Measurements from ENCODE around the gene C9orf152. TPM values are rescaled to one million over a fixed set of nuclear protein-coding genes. Genes with fewer than 3 reads are reported as not detected.
A peak's percentile ranks its signal among the peaks of the same experiment; 100 is the strongest.

C9orf152 gene
- total and polyA plus RNA-seq, 2 of the 13 experiments (the other 11 are each of a cell fraction or from before 2014, with no cell fraction given) = 0.24 to 0.48 TPM

- peak; percentile 66 for TF ChIP-seq SOX13 (IDR thresholded peaks at IDR 0.05)
- TF ChIP-seq SOX13 (CRISPR knock-in tag; conservative IDR thresholded peaks at IDR 0.05 in 1 of 2, IDR thresholded peaks at IDR 0.05 in 1 of 2) = peak in 1 of 2 experiments; percentile 95; a peak in 2 of 4 replicates
- TF ChIP-seq, protein P1, sequence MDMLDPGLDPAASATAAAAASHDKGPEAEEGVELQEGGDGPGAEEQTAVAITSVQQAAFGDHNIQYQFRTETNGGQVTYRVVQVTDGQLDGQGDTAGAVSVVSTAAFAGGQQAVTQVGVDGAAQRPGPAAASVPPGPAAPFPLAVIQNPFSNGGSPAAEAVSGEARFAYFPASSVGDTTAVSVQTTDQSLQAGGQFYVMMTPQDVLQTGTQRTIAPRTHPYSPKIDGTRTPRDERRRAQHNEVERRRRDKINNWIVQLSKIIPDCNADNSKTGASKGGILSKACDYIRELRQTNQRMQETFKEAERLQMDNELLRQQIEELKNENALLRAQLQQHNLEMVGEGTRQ (IDR thresholded peaks at IDR 0.05; ENCODE audit: low read depth, low read length) = no peak
- TF ChIP-seq, protein P1 (CRISPR knock-in tag; IDR thresholded peaks at IDR 0.05; ENCODE audit: borderline replicate concordance) = no peak
- TF ChIP-seq CREB1 (IDR thresholded peaks at IDR 0.05) = no peak
- TF ChIP-seq CREB1 (CRISPR knock-in tag; IDR thresholded peaks at IDR 0.05) = 0 out of 2 replicates have a peak, but pooled peaks have one; percentile 19
- TF ChIP-seq, protein P2, sequence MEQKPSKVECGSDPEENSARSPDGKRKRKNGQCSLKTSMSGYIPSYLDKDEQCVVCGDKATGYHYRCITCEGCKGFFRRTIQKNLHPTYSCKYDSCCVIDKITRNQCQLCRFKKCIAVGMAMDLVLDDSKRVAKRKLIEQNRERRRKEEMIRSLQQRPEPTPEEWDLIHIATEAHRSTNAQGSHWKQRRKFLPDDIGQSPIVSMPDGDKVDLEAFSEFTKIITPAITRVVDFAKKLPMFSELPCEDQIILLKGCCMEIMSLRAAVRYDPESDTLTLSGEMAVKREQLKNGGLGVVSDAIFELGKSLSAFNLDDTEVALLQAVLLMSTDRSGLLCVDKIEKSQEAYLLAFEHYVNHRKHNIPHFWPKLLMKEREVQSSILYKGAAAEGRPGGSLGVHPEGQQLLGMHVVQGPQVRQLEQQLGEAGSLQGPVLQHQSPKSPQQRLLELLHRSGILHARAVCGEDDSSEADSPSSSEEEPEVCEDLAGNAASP (CRISPR knock-in tag; IDR thresholded peaks at IDR 0.05; ENCODE audit: borderline replicate concordance) = 0 out of 2 replicates have a peak, but pooled peaks have one; percentile 14
- no peak for TF ChIP-seq TRIM24 (CRISPR knock-in tag; IDR thresholded peaks at IDR 0.05)
- peak; percentile 77 to 87 for TF ChIP-seq MAFK (conservative IDR thresholded peaks at IDR 0.05 in 1 of 2, IDR thresholded peaks at IDR 0.05 in 1 of 2; ENCODE audit: low read length in 2 of 2)
- TF ChIP-seq, protein P3, sequence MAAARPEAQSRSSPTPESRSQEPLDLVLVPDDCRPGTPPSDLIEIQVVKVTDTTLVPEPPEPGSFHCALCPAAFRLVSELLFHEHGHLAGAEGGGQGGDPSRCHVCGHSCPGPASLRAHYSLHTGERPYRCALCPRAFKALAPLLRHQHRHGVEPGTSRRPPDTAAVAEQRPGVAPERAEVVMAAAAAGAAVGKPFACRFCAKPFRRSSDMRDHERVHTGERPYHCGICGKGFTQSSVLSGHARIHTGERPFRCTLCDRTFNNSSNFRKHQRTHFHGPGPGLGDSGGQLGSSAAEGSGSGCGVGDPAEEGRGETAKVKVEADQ (CRISPR knock-in tag; IDR thresholded peaks at IDR 0.05; ENCODE audit: borderline replicate concordance) = 0 out of 2 replicates have a peak, but pooled peaks have one; percentile 42
- TF ChIP-seq BORCS8-MEF2B (CRISPR knock-in tag; IDR thresholded peaks at IDR 0.05) = no peak
- TF ChIP-seq TCF7 (IDR thresholded peaks at IDR 0.05; ENCODE audit: low read depth) = peak; percentile 68
- TF ChIP-seq TGIF2 (CRISPR knock-in tag; IDR thresholded peaks at IDR 0.05) = peak; percentile 58; the same call in 1 of the 2 replicates
- TF ChIP-seq CBX5 (CRISPR knock-in tag; IDR thresholded peaks at IDR 0.05; ENCODE audit: borderline replicate concordance) = no peak
- peak; percentile 25; the same call in 1 of the 2 replicates for TF ChIP-seq NR2F6 (IDR thresholded peaks at IDR 0.05)
- 0 out of 2 replicates have a peak, but pooled peaks have one; percentile 19 for TF ChIP-seq NR2F6 (CRISPR knock-in tag; IDR thresholded peaks at IDR 0.05)
- peak; percentile 75; the same call in 1 of the 2 replicates for TF ChIP-seq ZNF644 (CRISPR knock-in tag; IDR thresholded peaks at IDR 0.05; ENCODE audit: low read depth)
- TF ChIP-seq HDAC1 (CRISPR knock-in tag; IDR thresholded peaks at IDR 0.05) = 0 out of 2 replicates have a peak, but pooled peaks have one; percentile 23
- peak; percentile 29; the same call in 1 of the 2 replicates for TF ChIP-seq RXRB (CRISPR knock-in tag; IDR thresholded peaks at IDR 0.05; ENCODE audit: borderline replicate concordance)
- TF ChIP-seq HNF4G (IDR thresholded peaks at IDR 0.05; ENCODE audit: borderline replicate concordance, low read depth, low read length) = peak; percentile 36; the same call in 1 of the 2 replicates
- no peak for TF ChIP-seq HNF4G (CRISPR knock-in tag; IDR thresholded peaks at IDR 0.05; ENCODE audit: borderline replicate concordance, low read depth)
- peak; percentile 68 for TF ChIP-seq GATAD2A (CRISPR knock-in tag; IDR thresholded peaks at IDR 0.05)
- peak; percentile 64 for TF ChIP-seq ZNF263 (CRISPR knock-in tag; IDR thresholded peaks at IDR 0.05)
- 0 out of 2 replicates have a peak, but pooled peaks have one; percentile 33 for TF ChIP-seq MIER2 (CRISPR knock-in tag; IDR thresholded peaks at IDR 0.05)
- peak; percentile 39; the same call in 1 of the 2 replicates for TF ChIP-seq NCOA2 (CRISPR knock-in tag; IDR thresholded peaks at IDR 0.05)
- peak; percentile 57 for TF ChIP-seq BCL6 (CRISPR knock-in tag; IDR thresholded peaks at IDR 0.05)
- 0 out of 2 replicates have a peak, but pooled peaks have one; percentile 22 for TF ChIP-seq ZGPAT (CRISPR knock-in tag; IDR thresholded peaks at IDR 0.05)
Observed at GRCh38 chr9:110175275-110175968, 32.5 kb downstream of the C9orf152 start (continued).

Data from HepG2 (cell line).